Inferior parietal cortex (tissue), 1 donor: ENCODE data around the gene PCDHGC3.

Experiments
- DNase-seq: peaks from one replicate; pipeline ENCODE4 v3.0.0-alpha.2; 2016; ENCODE audit errors: extremely low spot score

Gene PCDHGC3

DNA sequence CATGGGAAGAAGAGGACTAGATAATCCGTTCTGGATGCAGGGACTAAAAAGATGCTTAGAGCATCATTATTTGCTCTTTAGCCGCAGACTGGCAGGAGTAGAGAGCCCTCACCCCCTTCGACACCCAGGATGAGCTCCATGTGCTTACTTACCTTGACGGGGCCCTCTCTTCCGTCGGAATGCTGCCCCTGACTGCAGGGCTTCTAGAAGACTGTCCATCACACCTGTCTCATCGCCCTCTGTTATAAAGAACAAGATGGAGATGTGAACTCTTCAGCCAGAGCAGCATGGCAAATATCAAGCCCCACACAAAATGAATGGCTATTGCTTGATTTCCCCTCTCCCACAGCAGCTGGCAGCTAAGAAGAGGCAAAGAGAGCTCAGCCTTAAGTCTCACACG, 48.2 kb downstream of the PCDHGC3 start:
- peak; percentile 12 for DNase-seq

DNA sequence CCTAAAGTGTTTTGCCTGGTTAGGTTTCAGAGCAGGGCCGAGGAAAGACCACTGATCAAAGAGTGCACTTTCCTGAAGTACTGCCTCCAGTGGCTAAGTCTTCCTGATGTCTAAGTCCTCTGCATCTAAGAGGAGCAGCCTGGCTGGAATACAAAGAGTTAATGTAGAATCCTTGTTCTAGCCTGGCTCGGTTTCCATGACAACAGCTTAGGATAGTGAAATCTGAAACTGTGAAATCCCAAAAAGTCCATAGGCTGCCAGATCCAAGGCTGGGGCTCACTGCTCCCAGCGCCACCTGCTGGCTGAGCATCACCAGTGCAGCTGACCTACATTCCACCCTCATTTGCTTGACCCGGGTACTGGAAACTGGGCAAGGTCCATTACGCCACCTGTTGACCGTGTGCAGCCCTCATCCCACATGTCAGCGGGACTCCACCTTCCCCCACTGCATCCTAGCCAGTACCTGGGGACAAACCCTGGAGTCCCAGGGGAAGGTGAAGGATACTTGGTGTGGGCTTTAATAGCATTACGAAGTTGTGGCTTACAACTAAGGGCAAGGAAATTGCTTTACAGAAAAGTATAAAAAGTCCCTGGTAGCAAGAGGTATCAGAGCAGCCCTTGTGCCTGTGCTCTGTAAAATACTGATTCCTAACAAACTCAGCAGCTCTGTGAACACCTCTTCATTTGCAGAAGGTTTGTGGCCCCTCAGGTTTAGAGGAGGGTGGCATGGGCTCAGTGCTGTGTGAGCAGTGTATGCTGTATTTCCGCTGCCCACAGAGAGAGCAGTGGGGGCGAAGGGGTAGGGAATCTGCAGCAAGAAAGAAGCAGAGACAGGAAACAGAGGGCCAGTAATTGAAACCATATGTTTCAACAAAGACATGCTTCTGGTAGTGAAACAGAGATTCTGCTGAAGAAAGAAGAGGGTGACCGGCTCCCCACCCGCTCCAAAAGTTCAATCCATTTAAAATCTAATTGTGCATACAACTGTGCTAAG, 49.1 kb downstream of the PCDHGC3 start:
- DNase-seq = peak; percentile 92

- DNase-seq = no peak
These were observed 49.9 kb downstream of the PCDHGC3 start for GRCh38 chr5:141525653-141526052.

DNA sequence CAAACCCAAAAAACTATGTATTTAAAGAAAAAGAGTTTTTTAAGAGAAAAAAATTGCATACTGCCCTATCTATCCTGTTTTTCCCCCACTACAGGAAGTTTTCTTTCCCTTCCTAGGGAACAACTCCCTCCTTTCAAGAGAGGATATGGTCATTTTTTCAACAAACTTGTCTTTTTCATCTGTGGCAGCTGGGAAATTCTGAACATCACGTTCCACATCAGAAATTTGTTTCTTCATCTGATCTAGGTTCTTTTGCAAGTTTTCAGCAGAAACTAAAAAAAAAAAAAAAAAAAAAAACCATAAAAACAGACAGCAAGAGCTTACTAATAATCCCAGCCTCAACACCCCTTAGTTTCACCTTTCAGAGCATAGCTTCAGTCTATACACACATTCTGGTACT, 51.7 kb downstream of the PCDHGC3 start:
- no peak for DNase-seq
